Measurements from ENCODE around the gene SNX33.
A peak's percentile ranks its signal among the peaks of the same experiment; 100 is the strongest.
"Not testable (repeated sequence)": the region's sequence is repeated elsewhere in the genome, so short reads cannot be mapped to it uniquely, and the experiment has no call there.

Gene SNX33

GRCh38 chr15:75662823-75663519 is 15.3 kb downstream of the SNX33 start:
- no peak for DNase-seq

- DNase-seq, result no peak
These were observed 16.3 kb downstream of the SNX33 start for GRCh38 chr15:75663931-75664421.

GRCh38 chr15:75666823-75667501 is 19.2 kb downstream of the SNX33 start:
- DNase-seq, result no peak

GRCh38 chr15:75669191-75669878 is 21.6 kb downstream of the SNX33 start:
- DNase-seq, result no peak

GRCh38 chr15:75669879-75670212 is 22.1 kb downstream of the SNX33 start:
- DNase-seq, result no peak

GRCh38 chr15:75671730-75672602 is 24.3 kb downstream of the SNX33 start:
- DNase-seq, result no peak

GRCh38 chr15:75672646-75673425 is 25.1 kb downstream of the SNX33 start:
- DNase-seq, result no peak

GRCh38 chr15:75673426-75674235 is 25.9 kb downstream of the SNX33 start:
- DNase-seq, result no peak

- no peak for DNase-seq
These were observed 26.7 kb downstream of the SNX33 start for GRCh38 chr15:75674366-75674765.

- DNase-seq, result no peak
These were observed 28.1 kb downstream of the SNX33 start for GRCh38 chr15:75675579-75676404.

- DNase-seq, result no peak
These were observed 29.2 kb downstream of the SNX33 start for GRCh38 chr15:75676688-75677464.

- no peak for DNase-seq
These were observed 30.0 kb downstream of the SNX33 start for GRCh38 chr15:75677465-75678323.

GRCh38 chr15:75678324-75678690 is 30.6 kb downstream of the SNX33 start:
- not testable (repeated sequence) for DNase-seq

GRCh38 chr15:75680007-75680789 is 32.5 kb downstream of the SNX33 start:
- DNase-seq, result no peak

GRCh38 chr15:75682181-75683135 is 34.7 kb downstream of the SNX33 start:
- DNase-seq, result no peak

- peak; percentile 78 to 81 for DNase-seq
These were observed 36.1 kb downstream of the SNX33 start for GRCh38 chr15:75683646-75684312.
